ENCODE results near the gene POU2F1.
"Not testable (repeated sequence)": the region's sequence is repeated elsewhere in the genome, so short reads cannot be mapped to it uniquely, and the experiment has no call there.

Gene POU2F1

GRCh38 chr1:167210966-167211674, 9.6 kb upstream of the POU2F1 start:
- Mint-ChIP-seq H3K4me1 (ENCODE audit: low read depth) (no peaks in the 10 kb centered on the region), H3K9me3 (peaks cover 24% of the 10 kb centered on the region), H3K27ac (no peak overlapping the region), H3K4me3 (no peak overlapping the region), H3K36me3 (ENCODE audit: low read depth) (no peaks in the 10 kb centered on the region), H3K27me3 (peaks cover 5% of the 10 kb centered on the region)
- intact Hi-C loops (cut with micrococcal nuclease): no loop called here

DNA sequence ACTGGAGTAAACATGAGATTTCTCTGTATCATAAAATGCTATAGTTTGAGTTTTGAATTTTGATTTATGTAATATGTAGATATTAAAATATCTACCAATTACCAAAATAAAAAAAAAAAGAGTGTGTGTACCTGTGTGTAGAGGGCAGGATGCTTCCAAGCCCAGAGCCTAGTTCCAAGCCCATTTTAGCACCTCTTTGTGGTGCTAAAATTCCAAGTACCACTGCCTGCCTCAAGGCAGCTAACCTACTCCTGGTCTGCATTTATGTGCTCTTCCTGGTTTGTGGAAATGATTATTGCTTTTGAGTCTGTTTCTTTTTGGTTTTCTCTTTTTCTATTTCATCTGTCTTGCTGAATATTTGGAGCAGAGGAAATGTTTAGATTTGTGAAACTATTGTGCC, 8.7 kb upstream of the POU2F1 start:
- Mint-ChIP-seq H3K9me3 (peaks cover 24% of the 10 kb centered on the region), H3K4me3 (no peak overlapping the region)

DNA sequence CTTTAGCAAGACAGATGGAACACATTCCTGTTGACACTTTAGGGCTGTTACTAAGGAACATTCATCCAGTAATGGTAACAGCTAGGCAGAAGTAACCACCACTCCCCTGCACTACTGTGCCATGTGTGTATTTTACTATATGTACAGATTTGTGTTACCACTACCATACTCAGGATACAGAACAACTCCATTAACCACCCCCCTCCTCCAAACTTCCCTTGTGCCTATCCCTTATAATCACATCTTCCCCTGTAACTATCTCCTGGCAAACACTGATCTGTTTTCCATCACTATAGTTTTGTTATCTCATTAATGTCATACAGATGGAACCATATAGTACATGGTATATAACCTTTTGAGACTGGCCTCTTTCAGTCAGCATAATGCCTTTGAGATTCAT, 3.9 kb upstream of the POU2F1 start:
- peaks cover 3% of the 10 kb centered on the region for H3K27me3 Mint-ChIP-seq
- H3K27ac Mint-ChIP-seq: no peak overlapping the region
- no peaks in the 10 kb centered on the region for H3K9me3 Mint-ChIP-seq
- H3K36me3 Mint-ChIP-seq (ENCODE audit: low read depth): peaks cover 15% of the 10 kb centered on the region
- H3K4me1 Mint-ChIP-seq (ENCODE audit: low read depth): no peaks in the 10 kb centered on the region
- intact Hi-C loops (cut with micrococcal nuclease): no loop called here
- H3K4me3 Mint-ChIP-seq: no peak overlapping the region

More for the DNA sequence above, 8.7 kb upstream of the POU2F1 start:
- no peaks in the 10 kb centered on the region for H3K4me1 Mint-ChIP-seq (ENCODE audit: low read depth)
- intact Hi-C loops (cut with micrococcal nuclease): no loop called here
- peaks cover 5% of the 10 kb centered on the region for H3K27me3 Mint-ChIP-seq
- H3K27ac Mint-ChIP-seq: no peak overlapping the region
- H3K36me3 Mint-ChIP-seq (ENCODE audit: low read depth): no peaks in the 10 kb centered on the region

- peak overlapping the region; percentile 94 for H3K27ac Mint-ChIP-seq
- H3K4me3 Mint-ChIP-seq: peak overlapping the region; percentile 83
- peaks cover 15% of the 10 kb centered on the region for H3K36me3 Mint-ChIP-seq (ENCODE audit: low read depth)
- no peaks in the 10 kb centered on the region for H3K27me3 Mint-ChIP-seq
- intact Hi-C loops (cut with micrococcal nuclease): no loop called here
- H3K4me1 Mint-ChIP-seq (ENCODE audit: low read depth): peaks cover 15% of the 10 kb centered on the region
- no peaks in the 10 kb centered on the region for H3K9me3 Mint-ChIP-seq
Measured at GRCh38 chr1:167219194-167219593, 1.5 kb upstream of the POU2F1 start.

- H3K4me3 Mint-ChIP-seq: peak overlapping the region; percentile 83
- H3K9me3 Mint-ChIP-seq: no peaks in the 10 kb centered on the region
- intact Hi-C loops (cut with micrococcal nuclease): loop anchor here (5.0 kb wide), 3 partner anchors 153 to 383 kb away; partner anchors contain the start of genes CREG1 and POGK
- peaks cover 15% of the 10 kb centered on the region for H3K4me1 Mint-ChIP-seq (ENCODE audit: low read depth)
- H3K27ac Mint-ChIP-seq: peak overlapping the region; percentile 94
- peaks cover 15% of the 10 kb centered on the region for H3K36me3 Mint-ChIP-seq (ENCODE audit: low read depth)
- no peaks in the 10 kb centered on the region for H3K27me3 Mint-ChIP-seq
Measured at GRCh38 chr1:167219646-167220536, 795 bp upstream of the POU2F1 start.

GRCh38 chr1:167221126-167221737, 546 bp downstream of the POU2F1 start:
- Mint-ChIP-seq H3K36me3 (ENCODE audit: low read depth) (peaks cover 15% of the 10 kb centered on the region), H3K27me3 (no peaks in the 10 kb centered on the region), H3K9me3 (no peaks in the 10 kb centered on the region), H3K4me3 (peak overlapping the region; percentile 83), H3K4me1 (ENCODE audit: low read depth) (peaks cover 22% of the 10 kb centered on the region), H3K27ac (peak overlapping the region; percentile 94)
- intact Hi-C loops (cut with micrococcal nuclease): loop anchor here (5.0 kb wide), 3 partner anchors 154 to 384 kb away; partner anchors contain the start of genes CREG1 and POGK

GRCh38 chr1:167221738-167222610, 1.3 kb downstream of the POU2F1 start:
- intact Hi-C loops (cut with micrococcal nuclease): loop anchor here (5.0 kb wide), 3 partner anchors 155 to 385 kb away; partner anchors contain the start of genes CREG1 and POGK
- Mint-ChIP-seq H3K27ac (peak overlapping the region; percentile 94), H3K9me3 (no peaks in the 10 kb centered on the region), H3K4me1 (ENCODE audit: low read depth) (peaks cover 23% of the 10 kb centered on the region), H3K4me3 (peak overlapping the region; percentile 83), H3K36me3 (ENCODE audit: low read depth) (peaks cover 15% of the 10 kb centered on the region), H3K27me3 (no peaks in the 10 kb centered on the region)

DNA sequence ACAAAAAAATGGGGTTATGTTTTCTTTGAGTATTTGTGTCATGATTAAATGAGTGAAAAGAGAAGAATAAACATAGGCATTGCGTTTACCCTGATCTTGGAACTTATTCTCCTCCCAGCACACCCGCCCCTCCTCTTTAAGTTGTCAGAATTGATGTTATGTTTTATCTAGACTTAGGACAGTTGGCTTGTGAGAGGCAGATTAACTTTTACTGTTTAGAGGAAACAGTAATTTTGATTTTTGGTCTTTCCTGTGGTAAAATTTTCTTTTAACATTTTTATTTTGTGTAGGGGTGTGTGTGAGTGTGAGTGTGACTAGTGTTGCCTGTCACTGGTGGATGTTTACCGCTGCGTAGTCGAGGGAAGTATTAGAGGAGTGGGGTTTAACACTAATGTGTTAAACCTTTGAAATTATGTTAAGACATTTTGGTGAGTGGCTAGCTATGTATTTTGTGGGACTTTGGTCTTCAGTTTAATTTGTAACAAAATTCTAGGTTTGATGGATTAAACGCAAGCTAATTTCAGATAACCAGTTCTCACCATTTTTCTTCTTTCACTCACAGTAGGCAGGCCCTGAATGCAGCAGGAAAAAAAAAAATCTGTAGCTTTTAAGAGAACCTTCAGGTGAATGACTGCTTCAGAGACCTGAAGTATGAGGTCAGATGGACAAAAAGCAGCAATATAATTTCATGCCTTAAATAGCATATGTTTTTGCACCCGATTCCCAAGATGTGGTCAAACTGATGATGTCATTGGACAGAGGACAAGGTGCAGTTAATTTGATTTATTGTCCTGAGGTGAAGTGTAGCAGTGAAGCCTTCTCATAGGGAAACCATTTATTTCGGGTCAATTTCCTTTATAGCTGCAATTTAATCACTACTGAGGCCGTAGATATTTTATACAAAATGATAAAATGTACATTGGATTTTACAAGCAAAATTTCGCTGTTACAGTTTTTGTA, 2.7 kb downstream of the POU2F1 start:
- intact Hi-C loops (cut with micrococcal nuclease): loop anchor here (5.0 kb wide), 3 partner anchors 156 to 386 kb away; partner anchors contain the start of genes CREG1 and POGK
- Mint-ChIP-seq H3K4me3 (no peak overlapping the region), H3K36me3 (ENCODE audit: low read depth) (peaks cover 15% of the 10 kb centered on the region)

DNA sequence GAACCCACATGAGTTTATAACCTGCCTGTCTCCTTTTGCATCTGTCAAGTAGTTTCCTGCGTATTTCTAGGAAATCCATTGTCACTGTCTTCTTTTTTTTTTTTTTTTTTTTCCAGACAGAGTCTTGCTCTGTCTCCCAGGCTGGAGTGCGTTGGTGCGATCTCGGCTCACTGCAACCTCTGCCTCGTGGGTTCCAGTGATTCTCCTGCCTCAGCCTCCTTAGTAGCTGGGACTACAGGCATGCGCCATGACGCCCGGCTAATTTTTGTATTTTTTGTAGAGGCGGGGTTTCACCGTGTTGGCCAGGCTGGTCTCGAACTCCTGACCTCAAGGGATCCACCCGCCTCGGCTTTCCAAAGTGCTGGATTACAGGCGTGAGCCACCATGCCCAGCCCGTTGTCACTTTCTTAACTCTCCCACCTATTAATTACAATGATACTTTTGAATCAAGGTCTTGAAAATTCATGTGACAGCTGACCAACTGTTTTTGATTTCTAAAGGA, 4.1 kb downstream of the POU2F1 start:
- H3K27ac Mint-ChIP-seq, H3K9me3 Mint-ChIP-seq, H3K27me3 Mint-ChIP-seq, H3K4me3 Mint-ChIP-seq: not testable (repeated sequence)
- intact Hi-C loops (cut with micrococcal nuclease): loop anchor here (5.0 kb wide), 3 partner anchors 157 to 387 kb away; partner anchors contain the start of genes CREG1 and POGK
- Mint-ChIP-seq H3K36me3 (ENCODE audit: low read depth) (peaks cover 11% of the 10 kb centered on the region), H3K4me1 (ENCODE audit: low read depth) (peaks cover 43% of the 10 kb centered on the region)

More for the DNA sequence above, 2.7 kb downstream of the POU2F1 start:
- Mint-ChIP-seq H3K27me3 (no peaks in the 10 kb centered on the region), H3K9me3 (no peaks in the 10 kb centered on the region), H3K27ac (peak overlapping the region; percentile 94), H3K4me1 (ENCODE audit: low read depth) (peaks cover 30% of the 10 kb centered on the region)

GRCh38 chr1:167225920-167226319, 5.2 kb downstream of the POU2F1 start:
- intact Hi-C loops (cut with micrococcal nuclease): no loop called here
- Mint-ChIP-seq H3K4me1 (ENCODE audit: low read depth) (peaks cover 53% of the 10 kb centered on the region), H3K27me3 (no peaks in the 10 kb centered on the region), H3K9me3 (no peaks in the 10 kb centered on the region), H3K36me3 (ENCODE audit: low read depth) (peaks cover 2% of the 10 kb centered on the region), H3K27ac (no peak overlapping the region), H3K4me3 (no peak overlapping the region)

DNA sequence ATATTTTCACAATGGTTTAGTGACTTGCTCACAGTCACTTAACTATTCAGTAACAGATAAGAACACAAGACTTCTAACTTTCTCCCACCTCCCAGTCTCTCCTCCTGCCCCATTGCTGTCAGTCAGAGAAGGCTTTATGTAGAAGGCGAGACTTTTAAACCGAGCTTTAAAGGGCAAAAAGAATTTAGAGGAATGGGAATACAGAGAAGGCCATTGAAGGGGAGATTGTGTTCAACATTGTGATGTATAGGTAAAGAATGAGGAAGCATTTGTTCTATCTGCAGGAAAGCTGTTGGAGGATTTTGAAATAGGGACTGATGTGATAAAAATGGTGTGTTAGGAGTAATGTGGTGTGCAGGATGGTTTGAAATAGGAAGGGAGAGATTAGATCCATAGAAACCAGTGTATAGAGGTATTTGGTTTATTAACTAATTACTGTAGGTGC, 7.3 kb downstream of the POU2F1 start:
- Mint-ChIP-seq H3K27ac (peak overlapping the region; percentile 45), H3K36me3 (ENCODE audit: low read depth) (no peaks in the 10 kb centered on the region), H3K9me3 (no peaks in the 10 kb centered on the region), H3K4me1 (ENCODE audit: low read depth) (peaks cover 54% of the 10 kb centered on the region), H3K4me3 (no peak overlapping the region), H3K27me3 (no peaks in the 10 kb centered on the region)
- intact Hi-C loops (cut with micrococcal nuclease): no loop called here

All from dendritic cell treated with granulocyte-macrophage colony-stimulating factor and Interleukin-4, amounts not matched to agents 40 ng/mL and 50 ng/mL, for 4 days (primary cell).